SIG-M5 treated with dmso at 0.1 percent for 504 hours (cell line): ENCODE results near the gene SUPT7L.
"Not testable (repeated sequence)": the region's sequence is repeated elsewhere in the genome, so short reads cannot be mapped to it uniquely, and the experiment has no call there.

Experiments used
- DNase-seq: peaks from one replicate; lab custom pipeline; 2025; ENCODE audit not compliant: unreplicated experiment; lab: John Stamatoyannopoulos, UW

The SUPT7L gene

DNA sequence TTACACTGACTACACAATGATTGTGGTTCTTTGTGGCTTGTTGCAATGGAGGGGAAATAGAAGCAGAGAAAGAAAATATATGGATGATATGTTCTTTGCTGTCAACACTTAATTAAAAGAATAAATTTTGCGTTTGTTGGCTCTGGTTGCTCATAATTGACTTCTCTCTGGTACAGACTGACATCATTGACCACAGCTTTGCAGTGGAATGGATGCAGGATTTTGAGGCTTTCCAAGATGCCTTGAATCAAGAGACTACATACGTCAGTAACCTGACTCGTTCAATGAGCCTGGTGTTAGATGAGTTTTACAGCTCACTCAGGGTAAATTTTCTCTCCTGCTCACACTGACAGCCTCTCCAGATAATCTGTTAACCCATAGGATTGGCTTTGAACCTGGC, 24.7 kb downstream of the SUPT7L start:
- no peak for DNase-seq

DNA sequence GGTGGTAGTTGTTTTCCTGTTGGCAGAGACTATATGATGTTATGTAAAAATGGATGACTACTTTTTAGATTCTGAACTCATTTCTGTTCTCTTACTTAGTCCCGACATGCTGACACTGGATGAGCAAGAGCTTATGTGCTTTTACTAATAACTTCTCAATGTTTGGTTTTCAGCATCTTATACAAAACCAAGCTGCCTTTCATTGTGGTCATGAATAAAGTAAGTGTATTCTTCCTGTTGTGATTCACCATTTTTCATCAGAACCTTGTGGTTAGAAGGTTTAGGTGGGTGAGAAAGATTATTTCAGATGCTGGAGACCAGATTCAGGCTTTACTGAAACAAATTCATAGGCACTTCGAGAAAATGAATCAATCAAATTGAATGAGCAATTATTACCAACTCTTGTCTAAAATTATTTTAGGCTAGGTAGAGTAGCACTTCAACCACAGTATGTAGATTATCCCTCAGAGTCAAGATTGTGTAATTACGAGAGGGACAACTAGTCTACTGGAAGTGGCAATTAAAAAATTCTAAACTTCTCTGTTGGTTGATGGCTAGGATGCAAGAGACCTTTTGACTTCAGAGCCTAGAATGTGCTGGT, 25.3 kb downstream of the SUPT7L start:
- DNase-seq: no peak

DNA sequence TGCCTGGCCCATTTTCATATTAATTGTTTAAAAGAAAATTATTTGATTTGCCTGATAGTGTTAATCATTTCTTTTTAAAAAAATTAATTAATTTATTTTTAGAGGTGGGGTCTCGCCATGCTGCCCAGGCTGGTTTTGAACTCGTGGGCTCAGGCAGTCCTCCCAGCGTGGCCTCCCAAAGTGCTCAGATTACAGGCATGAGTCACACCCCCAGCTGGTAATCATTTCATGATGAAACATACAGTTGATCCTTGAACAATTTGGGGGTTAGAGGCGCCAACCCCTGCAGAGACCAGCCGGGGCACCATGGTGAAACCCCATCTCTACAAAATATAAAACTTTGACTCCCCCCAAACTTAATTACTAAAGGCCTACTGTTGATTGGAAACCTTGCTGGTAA, 26.6 kb downstream of the SUPT7L start:
- no peak for DNase-seq

DNA sequence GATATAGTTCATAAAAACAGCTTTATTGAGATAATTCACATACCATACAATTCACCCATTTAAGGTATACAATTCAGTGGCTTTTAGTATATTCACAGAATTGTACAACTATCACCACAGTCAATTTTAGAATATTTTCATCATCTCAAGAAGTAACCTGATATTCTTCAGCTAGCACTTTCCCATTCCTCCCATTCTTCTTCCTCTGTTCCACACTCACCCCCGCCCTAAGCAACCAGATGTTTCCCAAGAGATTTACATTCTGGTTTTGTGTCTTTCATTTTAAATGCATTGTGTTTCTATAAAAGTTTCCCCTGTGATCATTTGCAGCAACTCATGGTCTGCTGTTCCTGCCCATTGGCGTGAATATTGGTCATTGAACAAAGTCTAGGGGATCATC, 29.1 kb downstream of the SUPT7L start:
- DNase-seq: no peak

DNA sequence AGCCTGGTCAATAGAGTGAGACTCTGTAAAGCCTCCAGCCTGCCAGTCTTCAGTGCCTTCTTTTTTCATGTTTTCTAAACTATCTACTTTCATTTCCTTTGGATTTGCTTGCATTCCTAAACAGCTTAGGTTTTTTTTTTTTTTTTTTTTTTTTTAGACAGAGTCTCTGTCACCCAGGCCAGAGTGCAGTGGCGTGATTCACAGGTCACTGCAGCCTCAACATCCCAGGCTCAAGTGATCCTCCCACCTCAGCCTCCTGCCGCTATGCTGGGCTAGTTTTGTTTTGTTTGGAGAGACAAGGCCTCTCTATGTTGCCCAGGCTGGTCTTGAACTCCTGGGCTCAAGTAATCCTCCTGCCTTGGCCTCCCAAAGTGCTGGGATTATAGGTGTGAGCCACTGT, 33.2 kb downstream of the SUPT7L start:
- not testable (repeated sequence) for DNase-seq

DNA sequence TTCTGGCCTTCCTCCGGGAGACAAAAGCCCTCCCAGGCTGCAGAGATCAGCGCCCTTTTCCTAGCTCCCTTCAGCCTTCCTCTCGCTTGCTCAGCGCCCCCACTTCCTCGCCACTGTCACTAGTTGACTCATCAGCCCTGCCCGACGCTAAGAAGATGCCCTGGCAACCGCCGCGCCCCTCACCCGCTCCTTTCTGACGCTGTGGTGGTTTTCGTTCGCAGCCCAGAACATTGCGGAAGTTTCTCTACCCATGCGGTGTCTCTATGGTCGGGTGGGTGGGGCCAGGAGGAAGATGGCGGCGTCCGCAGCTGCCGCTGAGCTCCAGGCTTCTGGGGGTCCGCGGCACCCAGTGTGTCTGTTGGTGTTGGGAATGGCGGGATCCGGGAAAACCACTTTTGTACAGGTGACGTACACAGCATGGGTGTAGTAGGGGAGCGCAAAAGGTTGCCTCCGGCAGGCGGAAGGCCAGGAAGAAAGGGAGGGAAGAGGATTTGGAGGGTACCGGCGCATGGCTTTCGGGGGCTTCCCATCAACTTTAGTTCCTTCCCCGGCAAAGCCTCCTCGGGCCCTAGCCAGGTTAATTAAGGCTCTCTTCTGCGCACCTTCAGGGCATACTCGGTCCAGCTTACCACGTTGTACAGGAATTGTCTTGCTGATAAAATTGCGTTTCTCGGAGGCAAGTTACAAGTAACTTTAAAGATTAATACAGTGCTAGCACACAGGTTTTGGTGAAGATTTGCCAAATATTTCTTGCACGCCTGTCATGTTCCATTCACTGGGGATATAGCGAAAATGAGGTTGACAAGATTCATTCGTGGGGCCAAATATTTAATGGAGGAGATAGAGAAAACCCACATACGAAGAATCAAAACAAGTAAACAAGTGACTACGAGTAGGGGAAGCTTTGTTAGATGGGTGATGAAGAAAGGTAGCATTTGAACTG, 34.4 kb downstream of the SUPT7L start, which contains the start of the genes CCDC121 and GPN1:
CCDC121 (minus strand) TSS at position 246 of the 943 bp plus-strand sequence. CDS start 1,213 bp downstream, outside the sequence.
GPN1 (plus strand) TSS at position 284 of the 943 bp plus-strand sequence; CDS start at position 293, 9 bp downstream.
- peak; percentile 99 for DNase-seq

DNA sequence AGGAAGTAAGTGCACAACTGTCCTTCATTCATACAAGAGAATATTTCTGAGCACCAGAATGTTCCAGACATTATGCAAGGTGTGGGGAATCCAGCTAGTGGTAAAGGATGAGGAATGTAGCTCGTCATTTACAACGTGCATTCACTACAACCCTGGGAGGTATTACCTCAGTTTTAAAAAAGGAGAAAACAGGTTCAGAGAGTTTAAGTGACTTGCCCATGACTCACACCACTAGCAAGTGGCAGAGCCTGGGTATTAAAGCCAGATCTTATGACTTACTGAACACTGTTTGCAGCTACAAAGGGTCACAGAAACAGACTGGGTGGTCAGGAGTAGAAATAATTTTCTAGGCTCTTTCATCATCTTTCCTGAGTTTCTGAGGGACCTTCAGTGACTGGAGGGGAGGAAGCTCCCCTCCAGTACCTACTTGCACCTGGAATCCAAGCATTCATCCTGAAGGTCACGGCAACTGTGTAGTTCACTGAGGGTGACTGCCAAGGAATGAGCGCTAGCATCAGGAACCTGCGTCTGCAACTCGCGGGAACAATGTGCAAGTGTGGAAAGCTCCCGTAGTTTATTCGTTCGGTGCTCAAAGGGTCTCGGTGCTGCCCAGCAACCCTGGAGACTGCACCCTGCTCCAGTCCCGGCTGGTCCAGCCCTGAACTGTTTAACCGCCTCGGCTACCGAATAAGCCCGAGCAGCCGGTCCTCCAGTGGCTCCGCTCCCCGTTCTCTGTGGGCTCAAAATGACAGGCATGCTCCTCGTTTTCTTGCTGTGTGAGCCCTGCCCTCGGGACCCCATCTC, 35.2 kb downstream of the SUPT7L start:
- DNase-seq: peak; percentile 82

DNA sequence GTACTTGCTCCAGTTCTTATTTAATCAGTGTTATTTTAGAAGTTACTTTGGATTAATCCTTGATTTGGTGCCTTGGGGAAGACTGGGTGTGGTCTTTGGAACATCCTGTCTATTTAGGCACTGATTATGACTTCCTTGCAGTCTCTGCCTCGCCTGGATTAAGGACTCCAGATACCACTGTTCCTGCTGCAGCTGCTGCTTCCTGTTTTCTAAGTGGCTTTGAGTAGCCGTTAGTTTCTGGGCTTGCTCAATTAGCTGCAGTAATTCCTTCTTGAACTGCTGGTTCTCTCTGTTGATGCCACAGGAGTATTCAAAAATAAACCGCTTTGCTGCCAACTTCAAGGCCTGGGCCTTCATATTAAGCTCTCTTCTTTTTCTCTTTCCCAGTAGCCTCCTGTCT, 36.5 kb downstream of the SUPT7L start:
- DNase-seq: peak; percentile 58

DNA sequence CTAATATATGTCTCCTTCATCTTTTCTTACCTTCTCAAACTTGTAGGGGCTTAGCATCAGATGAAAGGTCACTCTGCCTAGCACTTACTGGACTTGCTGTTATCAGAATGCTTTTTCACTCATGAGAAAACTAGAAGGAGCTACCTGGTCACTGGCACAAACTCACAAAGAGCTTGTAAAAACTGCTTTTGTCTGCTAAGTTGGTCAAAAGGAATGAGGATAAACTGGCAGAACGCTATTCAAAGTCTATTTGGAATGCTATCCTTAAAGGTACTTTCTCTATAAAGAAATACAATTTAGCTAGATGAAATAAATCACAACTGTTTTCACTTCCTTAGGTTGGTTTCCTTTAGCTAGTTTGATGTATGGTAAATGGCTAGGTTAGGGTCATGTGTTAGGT, 37.1 kb downstream of the SUPT7L start:
- not testable (repeated sequence) for DNase-seq

DNA sequence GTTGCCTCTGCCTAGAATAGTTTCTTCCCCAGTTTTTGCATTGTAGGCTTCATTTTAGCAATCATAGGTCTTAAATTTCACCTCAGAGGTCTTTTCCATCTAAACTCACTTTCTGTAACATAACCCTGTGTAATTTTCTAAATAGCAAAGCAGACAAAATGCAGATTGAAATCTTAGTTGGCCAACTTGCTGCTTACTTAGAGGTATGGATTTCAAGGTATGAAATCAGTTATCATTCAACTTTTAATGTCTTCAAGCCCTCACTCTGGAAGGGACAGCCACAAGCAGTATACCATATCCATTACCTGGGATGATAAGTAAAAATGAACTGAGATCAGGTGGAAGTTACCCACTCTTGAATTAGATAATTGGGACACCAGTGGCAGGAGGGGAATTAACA, 38.5 kb downstream of the SUPT7L start:
- DNase-seq: no peak

DNA sequence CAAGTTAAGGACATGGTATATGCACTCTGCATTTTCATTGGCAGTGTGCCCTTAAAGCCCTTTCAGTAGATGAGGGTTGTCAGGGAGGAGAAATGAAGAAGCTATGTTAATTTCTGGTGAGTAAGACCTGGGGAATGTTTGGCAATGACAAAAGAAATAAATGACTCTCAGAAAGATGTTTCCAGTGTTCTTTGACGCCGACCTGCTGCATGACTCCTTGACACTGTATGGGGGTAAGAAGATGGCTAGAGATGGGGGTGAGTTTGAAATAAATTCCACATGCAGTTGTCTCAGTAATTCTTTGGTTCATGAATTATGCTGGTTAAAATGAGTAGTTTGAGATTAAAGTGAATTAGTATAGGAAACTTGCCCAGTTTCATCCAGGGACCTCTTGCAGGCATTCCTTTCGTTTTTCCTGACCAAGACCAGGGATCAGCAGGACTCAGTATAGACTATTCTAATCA, 40.5 kb downstream of the SUPT7L start:
- DNase-seq: no peak

DNA sequence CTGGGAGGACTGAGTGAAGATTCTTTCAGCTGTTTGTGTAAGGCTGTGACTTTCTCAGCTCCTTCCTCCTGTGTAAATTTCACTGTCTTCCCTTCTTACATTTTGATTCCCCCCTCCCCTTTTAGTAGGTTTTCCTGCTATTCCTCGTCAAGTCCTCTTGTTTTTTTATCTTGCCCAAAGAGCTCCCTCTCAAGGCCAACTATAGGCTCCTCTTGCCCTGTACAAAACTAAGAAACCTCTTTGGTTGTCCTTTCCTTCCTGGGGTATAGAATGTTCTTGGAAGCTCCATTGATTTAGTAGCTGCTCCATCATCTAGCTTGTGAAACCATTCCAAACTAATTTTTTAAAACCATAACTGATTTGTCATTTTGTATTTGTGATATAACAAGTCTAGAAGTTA, 41.9 kb downstream of the SUPT7L start:
- no peak for DNase-seq

DNA sequence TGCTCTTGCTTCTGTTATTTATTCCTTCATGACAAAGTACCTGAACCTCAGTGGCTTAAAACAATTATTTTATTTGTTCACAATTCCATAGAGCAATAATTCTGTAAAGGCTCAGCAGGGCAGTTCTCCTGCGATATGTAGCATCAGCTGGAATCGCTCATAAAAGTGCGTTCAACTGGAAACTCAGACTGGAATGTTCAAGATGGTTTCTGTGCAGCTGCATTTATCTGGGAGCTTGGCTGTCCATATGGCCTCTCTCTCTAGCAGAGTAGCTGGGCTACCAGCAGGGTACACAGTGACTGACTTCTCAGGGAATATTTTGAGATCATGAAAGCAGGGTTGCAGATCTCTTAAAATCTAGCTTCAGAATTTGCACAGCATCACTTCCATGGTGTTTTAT, 48.1 kb downstream of the SUPT7L start:
- DNase-seq: no peak

DNA sequence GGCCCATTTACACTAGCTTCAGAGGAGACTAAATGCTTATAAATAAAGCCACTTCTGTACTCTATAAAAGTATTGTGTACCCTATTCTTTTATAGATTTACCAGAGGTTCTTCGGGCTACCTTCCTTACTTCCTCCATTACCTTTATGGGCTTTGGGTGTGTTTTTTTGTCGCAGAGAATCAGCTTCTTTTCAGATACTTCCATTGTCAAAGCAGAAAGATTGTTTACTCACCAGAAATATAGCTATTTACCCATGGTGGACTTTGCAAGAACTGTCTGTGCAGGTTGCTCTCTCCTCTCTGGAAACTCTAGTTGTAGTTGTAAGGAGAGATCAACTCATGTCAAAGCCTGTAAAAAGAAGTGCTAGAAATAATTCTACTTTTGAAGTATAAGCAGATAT, 49.4 kb downstream of the SUPT7L start:
- DNase-seq: no peak

DNA sequence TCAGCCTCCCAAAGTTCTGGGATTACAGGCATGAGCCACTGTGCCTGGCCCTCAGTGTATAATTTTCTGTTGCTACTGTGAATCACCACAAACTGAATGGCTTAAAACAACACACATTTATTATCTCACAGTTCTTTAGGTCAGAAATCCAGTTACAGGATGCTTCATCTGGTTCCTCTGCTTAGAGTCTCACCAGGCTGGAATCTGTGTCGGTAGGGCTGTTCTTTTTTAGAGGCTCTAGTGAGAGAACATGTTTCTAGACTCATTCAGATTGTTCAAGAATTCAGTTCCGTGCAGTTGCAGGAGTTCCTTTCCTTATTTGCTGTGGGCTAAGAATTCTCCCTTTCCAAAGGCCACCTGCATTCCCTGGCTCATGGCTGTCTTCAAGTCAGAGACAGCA, 56.8 kb downstream of the SUPT7L start:
- DNase-seq: no peak
